ENCODE data around the gene CARD14.

DNA sequence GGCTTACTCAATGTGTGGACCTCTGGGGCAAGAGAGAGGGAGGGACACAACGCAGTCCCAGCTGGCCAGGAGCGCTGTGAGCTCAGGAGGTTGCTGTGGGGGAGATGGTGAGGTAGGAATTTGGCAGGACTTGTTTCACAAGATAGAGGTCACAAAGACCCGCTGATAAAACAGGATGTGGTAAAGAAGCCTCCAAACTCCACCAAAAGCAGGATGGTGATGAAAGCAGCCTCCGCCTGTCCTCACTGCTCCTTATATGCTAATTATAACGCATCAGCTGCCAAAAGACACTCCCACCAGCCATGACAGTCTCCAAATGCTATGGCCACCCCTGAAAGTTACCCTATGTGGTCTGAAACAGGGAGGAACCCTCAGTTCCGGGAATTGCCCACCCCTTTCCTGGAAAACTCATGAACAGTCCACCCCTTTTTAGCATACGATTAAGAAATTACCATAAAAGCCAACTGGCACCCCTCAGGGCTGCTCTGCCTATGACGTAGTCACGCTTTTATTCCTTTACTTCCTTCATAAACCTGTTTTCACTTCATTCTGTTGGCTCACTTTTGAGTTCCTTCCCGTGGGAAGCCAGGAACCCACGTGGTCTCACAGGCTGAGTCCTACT lies 17.6 kb upstream of the CARD14 start:
- no peak for TF ChIP-seq CTCF (conservative IDR thresholded peaks at IDR 0.05)
- no peak for TF ChIP-seq EZH2 (IDR thresholded peaks at IDR 0.05; ENCODE audit: low read depth)

Measured in PC-9 (cell line).